Activated CD4-positive, alpha-beta memory T cell treated with anti-CD3 and anti-CD28 coated beads for 36 hours (primary cell): Measurements from ENCODE around the gene SYF2. TPM values are rescaled to one million over a fixed set of nuclear protein-coding genes. Genes with fewer than 3 reads are reported as not detected.
"Not testable (repeated sequence)": the region's sequence is repeated elsewhere in the genome, so short reads cannot be mapped to it uniquely, and the experiment has no call there.

Source experiments
- CTCF ChIA-PET: fragments of 350-600 bp; sonication (Branson Sonifier 250); formaldehyde crosslinking; loops from one replicate; lab custom pipeline; 2021; ENCODE audit warnings: antibody characterized with exemption, inconsistent platforms; lab: Charles Lee
- POLR2A ChIA-PET: fragments of 350-600 bp; sonication (Branson Sonifier 250); formaldehyde crosslinking; loops from one replicate; lab custom pipeline; 2021; ENCODE audit warnings: antibody characterized with exemption; lab: Charles Lee
- DNase-seq: peaks from one replicate; pipeline ENCODE4 v3.0.0-alpha.2; 2020
- H3K27ac Mint-ChIP-seq: one replicate; pipeline ENCODE4 v1.8.0; 2021; ENCODE audit warnings: mixed read lengths
- H3K27me3 Mint-ChIP-seq: one replicate; pipeline ENCODE4 v1.8.0; 2021; ENCODE audit warnings: mixed read lengths
- H3K36me3 Mint-ChIP-seq: one replicate; pipeline ENCODE4 v1.8.0; 2021; ENCODE audit warnings: mixed read lengths
- H3K4me1 Mint-ChIP-seq: one replicate; pipeline ENCODE4 v1.8.0; 2021; ENCODE audit warnings: low read depth, mixed read lengths
- H3K4me3 Mint-ChIP-seq: one replicate; pipeline ENCODE4 v1.8.0; 2021; ENCODE audit warnings: mild to moderate bottlenecking, mixed read lengths
- H3K9me3 Mint-ChIP-seq: one replicate; pipeline ENCODE4 v1.8.0; 2021; ENCODE audit warnings: mixed read lengths
- intact Hi-C: fragments of 100-400 bp; cut with micrococcal nuclease; formaldehyde crosslinking; loops from one replicate; pipeline ENCODE4 v1.15.1; 2023
- total RNA-seq, 2 experiments: library from RNA; stranded (reverse); gene quantifications; one replicate each; pipeline ENCODE4 v1.2.3, GENCODE V29; 2021

The SYF2 gene
- total RNA-seq = 10 to 100 TPM; 45.1 to 45.6 TPM

DNA sequence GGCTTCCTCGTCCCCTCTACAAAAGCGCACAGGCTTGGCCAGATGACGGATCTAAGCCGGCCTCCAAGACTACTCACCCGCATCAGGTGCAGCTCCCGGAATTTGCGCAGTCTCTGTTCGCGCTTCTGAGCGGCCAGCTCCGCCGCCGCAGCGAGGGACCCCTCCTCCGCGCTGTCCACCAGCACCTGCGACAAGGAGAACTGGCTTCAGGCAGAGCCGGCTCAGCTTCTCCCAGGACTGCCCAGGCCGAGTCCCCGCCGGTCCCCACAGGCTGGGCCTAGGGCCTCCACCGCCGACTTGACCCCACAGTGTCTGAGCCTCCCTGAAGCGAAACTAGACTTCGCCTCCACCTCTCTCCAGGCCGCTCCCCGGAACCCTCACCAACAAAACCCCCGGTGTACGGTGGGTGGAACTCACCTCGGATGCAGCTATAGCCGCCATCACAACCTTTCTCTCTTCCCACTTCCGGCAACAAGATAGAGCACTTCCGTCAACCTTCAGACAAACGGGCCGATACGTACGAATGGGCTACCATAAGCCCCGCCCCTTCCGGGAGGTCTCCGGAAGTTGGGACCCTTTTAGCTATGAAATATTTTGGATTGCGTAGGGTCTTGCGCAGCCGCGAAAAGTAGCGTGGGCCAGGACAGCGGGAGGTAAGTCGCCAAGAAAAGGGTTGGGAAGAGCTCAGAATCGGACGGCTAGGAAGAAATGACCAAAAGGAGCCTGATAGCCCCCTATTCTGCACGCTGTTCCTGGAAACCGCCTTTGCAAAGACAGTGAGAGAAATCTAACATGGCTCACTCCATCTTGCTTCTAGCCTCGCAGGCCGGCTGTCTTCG, at the start of gene SYF2:
Gene SYF2 (minus strand): TSS at position 476 of the 839 bp plus-strand sequence. CDS start 35 bp downstream, at position 441.
- Mint-ChIP-seq H3K36me3 (peaks cover 14% of the 10 kb centered on the region), H3K27me3 (no peaks in the 10 kb centered on the region), H3K9me3 (no peaks in the 10 kb centered on the region), H3K4me1 (peaks cover 35% of the 10 kb centered on the region), H3K27ac (no peak within 1 kb of the TSS), H3K4me3 (no peak within 1 kb of the TSS)
- DNase-seq = peak; percentile 92
- intact Hi-C loops = loop anchor here (1.0 to 10.0 kb wide), 5 partner anchors 8 to 817 kb away; partner anchors contain the start of genes NIPAL3, SRRM1 and STPG1
- CTCF ChIA-PET = interaction anchor here (0.9 to 1.4 kb wide), 4 partner anchors 9 to 195 kb away, joined by 3 to 7 read pairs (median 4); partner anchors contain the start of gene RSRP1
- POLR2A ChIA-PET = interaction anchor here (0.5 to 2.6 kb wide), 11 partner anchors 9 to 590 kb away, joined by 3 to 29 read pairs (median 5); partner anchors contain the start of genes RSRP1, RUNX3 and TMEM50A

DNA sequence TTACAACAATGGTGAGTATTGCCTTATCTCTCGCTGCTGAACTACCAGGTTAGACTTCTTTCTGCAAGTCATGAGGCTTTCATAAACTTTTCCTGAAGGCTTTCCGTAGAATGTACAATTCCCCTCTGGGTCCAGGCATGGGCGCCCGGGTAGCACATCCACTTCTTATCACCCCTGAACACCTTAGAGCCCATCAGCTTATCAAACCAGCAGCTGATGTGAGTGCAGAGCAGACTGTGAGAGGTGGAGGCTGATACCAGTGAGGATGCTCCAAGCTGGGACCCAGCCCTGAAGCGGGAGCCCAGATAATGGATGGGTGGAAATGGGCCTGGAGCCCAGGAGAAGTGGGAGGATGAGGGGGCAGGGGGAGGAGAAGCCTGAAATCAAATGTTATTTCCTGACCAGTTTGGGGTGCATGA, 47.4 kb upstream of the SYF2 start:
- H3K27ac Mint-ChIP-seq, intact Hi-C loops, H3K36me3 Mint-ChIP-seq, H3K27me3 Mint-ChIP-seq, H3K4me3 Mint-ChIP-seq, H3K4me1 Mint-ChIP-seq, DNase-seq, POLR2A ChIA-PET, H3K9me3 Mint-ChIP-seq, CTCF ChIA-PET: not testable (repeated sequence)

DNA sequence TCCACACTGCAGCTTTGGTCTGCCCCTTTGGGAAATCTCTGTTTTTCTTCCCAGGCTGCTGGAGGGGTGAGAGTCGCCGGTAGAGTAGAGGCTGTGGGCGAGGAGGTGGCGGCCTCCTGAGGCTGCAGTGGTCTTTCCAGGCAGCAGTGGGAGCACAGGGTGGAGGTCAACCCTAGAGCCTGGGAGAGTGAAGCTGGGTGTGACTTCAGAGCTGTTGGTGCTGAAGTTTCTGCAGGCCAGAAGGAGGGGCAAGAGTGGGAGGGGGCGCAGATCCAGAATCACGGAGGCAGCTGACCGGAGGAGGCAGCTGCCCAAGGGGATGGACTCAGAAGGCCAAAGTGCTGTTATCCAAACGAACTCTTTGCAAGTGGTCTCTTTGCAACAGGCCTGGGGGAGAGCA, 46.5 kb upstream of the SYF2 start:
- H3K9me3 Mint-ChIP-seq, H3K4me3 Mint-ChIP-seq, POLR2A ChIA-PET, H3K36me3 Mint-ChIP-seq, H3K27me3 Mint-ChIP-seq, H3K27ac Mint-ChIP-seq, intact Hi-C loops, DNase-seq, CTCF ChIA-PET, H3K4me1 Mint-ChIP-seq: not testable (repeated sequence)

DNA sequence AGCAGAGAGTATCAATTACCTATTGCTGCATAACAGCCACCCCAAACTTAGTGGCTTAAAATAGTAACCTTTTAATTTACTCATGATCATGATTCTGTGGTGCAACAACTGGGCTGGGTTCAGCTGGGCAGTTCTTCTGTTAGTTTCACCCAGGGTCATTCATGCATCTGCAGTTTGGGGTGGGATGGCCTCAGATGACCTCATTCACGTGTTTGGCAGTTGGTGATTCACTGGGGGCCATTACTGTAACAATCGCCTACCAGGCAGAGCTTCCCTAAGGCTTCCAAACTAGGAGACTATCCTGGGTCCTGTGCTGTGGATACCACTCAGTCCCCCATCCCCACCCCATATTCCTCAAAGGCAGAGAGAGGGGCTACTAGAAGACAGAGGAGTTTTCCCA, 46.1 kb upstream of the SYF2 start:
- H3K4me3 Mint-ChIP-seq, H3K36me3 Mint-ChIP-seq, H3K27ac Mint-ChIP-seq, DNase-seq, H3K4me1 Mint-ChIP-seq, POLR2A ChIA-PET, intact Hi-C loops, CTCF ChIA-PET, H3K27me3 Mint-ChIP-seq, H3K9me3 Mint-ChIP-seq: not testable (repeated sequence)

DNA sequence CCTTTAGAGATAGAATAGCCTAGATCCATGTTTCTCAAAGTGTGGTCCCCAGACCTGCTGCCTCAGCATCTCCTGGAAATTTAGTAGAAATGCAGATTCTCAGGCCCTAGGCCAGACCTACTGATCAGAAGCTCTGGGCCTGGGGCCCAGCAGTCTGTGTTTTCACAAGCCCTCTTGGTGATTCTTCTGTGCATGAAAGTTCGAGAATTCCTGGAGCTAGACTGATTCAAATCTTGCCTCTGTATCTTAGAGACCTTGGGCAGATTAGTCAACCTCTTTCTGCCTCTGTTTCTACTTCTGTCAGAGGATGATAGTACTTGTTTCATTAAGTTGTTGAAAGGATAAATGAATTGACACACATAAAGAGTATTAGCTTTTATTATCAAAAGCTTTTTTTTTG, 45.0 kb upstream of the SYF2 start:
- intact Hi-C loops, H3K27ac Mint-ChIP-seq, H3K27me3 Mint-ChIP-seq, CTCF ChIA-PET, POLR2A ChIA-PET, H3K36me3 Mint-ChIP-seq, H3K4me1 Mint-ChIP-seq, H3K9me3 Mint-ChIP-seq, H3K4me3 Mint-ChIP-seq, DNase-seq: not testable (repeated sequence)

DNA sequence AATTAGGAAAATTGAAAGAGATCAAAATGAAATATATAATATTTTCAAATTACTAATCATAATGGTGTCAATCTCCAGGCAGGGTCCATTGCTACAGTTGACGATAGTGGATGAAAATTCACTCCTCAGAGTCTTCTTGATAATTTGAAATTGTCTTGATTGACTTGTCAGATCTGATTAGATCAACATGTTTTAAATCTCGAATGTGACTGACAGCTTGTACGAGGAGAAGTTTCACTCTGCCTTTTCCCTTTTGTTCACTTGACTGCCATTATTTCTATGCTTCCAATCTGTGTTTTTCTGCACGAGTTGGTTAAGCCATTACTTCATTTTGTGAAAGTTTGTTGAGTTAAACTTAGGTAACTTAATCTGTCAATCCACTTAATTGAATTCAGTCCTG, 43.3 kb upstream of the SYF2 start:
- H3K4me1 Mint-ChIP-seq, H3K9me3 Mint-ChIP-seq, DNase-seq, H3K36me3 Mint-ChIP-seq, POLR2A ChIA-PET, CTCF ChIA-PET, intact Hi-C loops, H3K27ac Mint-ChIP-seq, H3K4me3 Mint-ChIP-seq, H3K27me3 Mint-ChIP-seq: not testable (repeated sequence)

DNA sequence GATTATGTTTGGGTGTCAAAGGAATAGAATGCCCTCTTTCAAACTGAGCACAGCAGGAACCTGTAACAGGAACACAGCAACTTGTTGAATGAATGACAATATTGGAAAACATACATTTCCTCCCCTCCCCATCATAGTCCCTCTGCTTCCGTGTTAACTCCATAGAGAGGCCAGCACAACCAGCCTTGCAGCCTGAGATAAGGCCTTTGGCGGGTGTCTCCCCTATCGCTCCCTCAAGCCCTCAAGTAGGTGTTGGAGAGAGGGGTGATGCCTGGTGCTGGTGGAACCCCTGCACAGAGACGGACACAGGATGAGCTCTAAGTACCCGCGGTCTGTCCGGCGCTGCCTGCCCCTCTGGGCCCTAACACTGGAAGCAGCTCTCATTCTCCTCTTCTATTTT, 39.9 kb upstream of the SYF2 start, which contains the start of gene RHD:
Gene RHD (plus strand): TSS at position 272 of the 400 bp plus-strand sequence. CDS start 39 bp downstream, at position 311.
- DNase-seq, intact Hi-C loops, H3K36me3 Mint-ChIP-seq, H3K27me3 Mint-ChIP-seq, H3K4me3 Mint-ChIP-seq, H3K27ac Mint-ChIP-seq, CTCF ChIA-PET, POLR2A ChIA-PET, H3K4me1 Mint-ChIP-seq, H3K9me3 Mint-ChIP-seq: not testable (repeated sequence)

DNA sequence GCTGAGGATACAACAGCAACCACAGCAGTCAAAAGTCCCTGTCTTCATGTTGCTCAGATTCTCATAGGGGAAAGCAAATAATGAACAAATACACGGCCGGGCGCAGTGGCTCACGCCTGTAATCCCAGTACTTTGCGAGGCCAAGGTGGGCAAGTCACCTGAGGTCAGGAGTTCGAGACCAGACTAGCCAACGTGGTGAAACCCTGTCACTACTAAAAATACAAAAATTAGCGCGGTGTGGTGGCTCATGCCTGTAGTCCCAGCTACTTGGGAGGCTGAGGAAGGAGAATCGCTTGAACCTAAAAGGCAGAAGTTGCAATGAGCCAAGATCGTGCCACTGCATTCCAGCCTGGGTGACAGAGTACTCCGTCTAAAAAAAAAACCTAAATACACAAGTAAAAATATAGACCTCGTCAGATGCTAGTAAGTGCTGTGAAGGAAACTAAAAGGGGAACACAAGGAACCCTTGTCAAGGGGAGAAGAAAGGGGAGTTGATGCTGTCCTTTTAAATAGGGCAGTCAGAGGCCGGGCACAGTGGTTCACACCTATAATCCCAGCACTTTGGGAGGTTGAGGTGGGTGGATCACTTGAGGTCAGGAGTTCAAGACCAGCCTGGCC, 36.0 kb upstream of the SYF2 start:
- H3K36me3 Mint-ChIP-seq, H3K27me3 Mint-ChIP-seq, DNase-seq, H3K4me1 Mint-ChIP-seq, H3K9me3 Mint-ChIP-seq: not testable (repeated sequence)
- ChIA-PET CTCF (interaction anchor here (0.6 kb wide), 1 partner anchor 88 kb away, joined by 4 read pairs; no protein-coding TSS in a partner anchor), POLR2A (interaction anchor here (1.7 kb wide), 1 partner anchor 21 kb away, joined by 3 read pairs; the partner anchor contains the start of gene RSRP1)
- peak overlapping the region; percentile 56 for H3K27ac Mint-ChIP-seq
- intact Hi-C loops = loop anchor here (5.0 kb wide), 1 partner anchor 36 kb away; the partner anchor contains the start of gene SYF2
- H3K4me3 Mint-ChIP-seq = peak overlapping the region; percentile 67

DNA sequence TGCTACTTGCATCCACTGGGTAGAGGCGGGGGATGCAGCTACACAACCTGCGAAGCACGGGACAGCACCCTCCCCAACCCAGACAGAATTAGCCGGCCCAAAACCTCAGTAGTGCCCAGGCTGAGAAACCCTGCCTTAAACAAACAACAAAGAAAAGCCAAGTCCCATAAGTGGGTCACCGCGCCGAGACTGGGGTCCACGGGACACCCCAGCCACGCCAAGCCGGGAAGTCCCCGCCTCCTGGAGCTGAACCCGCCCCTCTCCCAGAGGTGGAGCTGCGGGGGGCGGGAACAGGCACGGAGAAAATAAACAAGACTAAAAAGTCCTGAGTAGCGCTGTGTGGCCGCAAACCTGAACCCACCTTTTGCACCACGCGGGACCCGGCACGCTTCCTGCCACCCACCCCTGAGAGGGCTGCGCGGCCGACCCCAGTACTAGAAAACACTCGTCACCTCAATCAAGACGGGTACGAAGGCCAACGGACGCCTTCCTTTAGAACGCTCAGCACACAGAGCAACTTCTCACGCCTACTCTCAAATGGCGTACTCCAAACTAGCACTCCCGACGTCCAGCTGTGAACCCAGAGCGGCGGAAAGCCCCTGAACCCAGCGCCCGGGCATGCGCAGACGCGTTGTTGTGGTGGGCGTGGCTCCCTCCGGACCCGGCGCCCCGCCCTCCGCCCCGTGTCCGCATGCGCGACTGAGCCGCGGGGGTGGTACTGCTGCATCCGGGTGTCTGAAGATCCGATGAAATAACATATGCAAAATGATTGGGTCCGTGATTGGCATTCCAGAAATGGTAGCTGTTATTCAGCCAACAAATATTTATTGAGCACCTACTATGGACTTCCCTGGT, 35.2 kb upstream of the SYF2 start:
- ChIA-PET POLR2A (interaction anchor here (1.7 kb wide), 1 partner anchor 20 kb away, joined by 3 read pairs; the partner anchor contains the start of gene RSRP1), CTCF (interaction anchor here (0.6 kb wide), 1 partner anchor 89 kb away, joined by 4 read pairs; no protein-coding TSS in a partner anchor)
- H3K36me3 Mint-ChIP-seq, H3K4me1 Mint-ChIP-seq, H3K27me3 Mint-ChIP-seq, H3K9me3 Mint-ChIP-seq: not testable (repeated sequence)
- Mint-ChIP-seq H3K27ac (peak overlapping the region; percentile 56), H3K4me3 (peak overlapping the region; percentile 67)
- intact Hi-C loops = loop anchor here (5.0 kb wide), 1 partner anchor 35 kb away; the partner anchor contains the start of gene SYF2
- peak; percentile 88 for DNase-seq

DNA sequence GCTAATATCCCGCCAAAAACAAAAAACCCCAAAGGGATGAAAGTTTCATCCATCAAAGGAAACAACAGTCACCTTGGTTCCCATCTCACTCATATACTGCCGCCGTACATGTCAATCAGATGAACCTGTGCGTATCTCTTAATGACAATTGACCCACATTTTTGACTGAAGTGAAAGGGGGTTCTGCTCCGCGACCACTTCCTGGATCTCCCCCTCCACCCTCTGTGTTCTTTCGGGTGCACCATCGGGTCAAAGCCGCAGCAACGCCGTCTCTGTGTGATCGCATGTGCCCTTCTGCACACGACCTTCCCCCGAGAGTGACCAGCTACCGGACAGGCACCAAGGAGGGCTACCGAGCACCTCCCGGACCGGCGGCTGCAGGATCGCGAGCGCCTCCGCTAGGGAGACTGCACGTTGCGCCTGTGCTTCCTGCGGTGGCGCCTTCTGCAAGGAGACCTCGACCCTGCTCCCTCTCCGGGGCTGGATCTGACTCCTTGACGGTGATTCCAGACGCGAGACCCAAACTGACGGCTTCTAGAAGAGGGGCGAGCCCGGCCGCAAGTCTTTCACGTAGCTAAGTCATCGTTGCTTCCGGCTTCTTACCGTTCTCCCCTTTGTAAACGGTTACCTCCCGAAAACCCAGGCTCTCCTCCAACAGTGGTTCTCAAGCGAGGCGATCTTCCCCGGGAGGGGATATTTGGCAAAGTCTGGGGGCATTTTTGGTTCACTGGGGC, 34.4 kb upstream of the SYF2 start:
- CTCF ChIA-PET, H3K9me3 Mint-ChIP-seq, POLR2A ChIA-PET, H3K36me3 Mint-ChIP-seq, H3K27me3 Mint-ChIP-seq: not testable (repeated sequence)
- DNase-seq = peak; percentile 34
- peak overlapping the region; percentile 89 for H3K4me3 Mint-ChIP-seq
- intact Hi-C loops = loop anchor here (5.0 kb wide), 1 partner anchor 34 kb away; the partner anchor contains the start of gene SYF2
- H3K27ac Mint-ChIP-seq = peak overlapping the region; percentile 84
- H3K4me1 Mint-ChIP-seq = peaks cover 11% of the 10 kb centered on the region

DNA sequence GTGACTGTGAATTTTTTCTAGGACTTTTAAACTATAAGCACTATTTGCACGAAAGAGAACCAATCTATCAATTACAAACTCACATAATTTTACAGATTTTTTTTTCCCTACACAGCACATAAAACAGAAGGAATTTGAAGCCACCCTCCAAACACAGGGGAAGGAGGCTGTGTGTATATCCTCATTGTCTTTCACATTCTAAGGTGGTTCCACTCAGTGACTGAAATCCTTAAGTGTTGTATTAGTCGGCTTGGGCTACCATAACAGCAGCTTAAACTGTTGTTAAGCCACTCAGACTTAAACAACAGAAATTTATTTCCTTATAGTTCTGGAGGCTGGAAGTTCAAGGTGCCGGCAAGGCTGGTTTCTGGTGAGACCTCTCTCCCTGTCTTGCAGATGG, 28.0 kb upstream of the SYF2 start:
- H3K36me3 Mint-ChIP-seq, H3K27me3 Mint-ChIP-seq, H3K4me3 Mint-ChIP-seq, DNase-seq, CTCF ChIA-PET, H3K9me3 Mint-ChIP-seq, intact Hi-C loops: not testable (repeated sequence)
- peaks cover 26% of the 10 kb centered on the region for H3K4me1 Mint-ChIP-seq
- peak overlapping the region; percentile 28 for H3K27ac Mint-ChIP-seq
- POLR2A ChIA-PET = interaction anchor here (1.0 kb wide), 1 partner anchor 13 kb away, joined by 3 read pairs; the partner anchor contains the start of gene RSRP1
